ENCODE data around the gene ZNF208.

GRCh38 chr19:21891086-21891485 is 119.7 kb downstream of the ZNF208 start:
- TF ChIP-seq CTCF (IDR thresholded peaks at IDR 0.05; ENCODE audit: low read depth, low read length) (no peak), MAX (IDR thresholded peaks at IDR 0.05; ENCODE audit: low read depth, low read length) (no peak), POLR2A (IDR thresholded peaks at IDR 0.05; ENCODE audit: extremely low read depth, insufficient read length) (no peak)

All from NB4 (cell line).